Measurements from ENCODE around the gene ANKRD44. TPM values are rescaled to one million over a fixed set of nuclear protein-coding genes. Genes with fewer than 3 reads are reported as not detected.

The ANKRD44 gene
- total RNA-seq, 1 experiment from 2014 or later: 0.68 TPM

- Mint-ChIP-seq H3K27me3 (ENCODE audit: low read depth) (no peaks in the 10 kb centered on the region), H3K27ac (no peak overlapping the region), H3K4me1 (peaks cover 31% of the 10 kb centered on the region), H3K9me3 (peaks cover 4% of the 10 kb centered on the region; the same call in 1 of the 2 replicates), H3K4me3 (no peak overlapping the region), H3K36me3 (no peaks in the 10 kb centered on the region)
- ChIA-PET CTCF (interaction anchor here (0.5 kb wide), 1 partner anchor 9 kb away, joined by 3 read pairs; no protein-coding TSS in a partner anchor), POLR2A (no interaction called here)
- TF ChIP-seq GABPB1 (CRISPR knock-in tag; IDR thresholded peaks at IDR 0.05) (no peak), NR1H2 (CRISPR knock-in tag; IDR thresholded peaks at IDR 0.05) (no peak), FOXK1 (CRISPR knock-in tag; IDR thresholded peaks at IDR 0.05) (no peak), ATF3 (CRISPR knock-in tag; conservative IDR thresholded peaks at IDR 0.05) (no peak), ELF4 (CRISPR knock-in tag; IDR thresholded peaks at IDR 0.05; ENCODE audit: low read depth) (no peak), ZNF532 (CRISPR knock-in tag; IDR thresholded peaks at IDR 0.05; ENCODE audit: borderline replicate concordance) (no peak), ZNF396 (CRISPR knock-in tag; IDR thresholded peaks at IDR 0.05; ENCODE audit: borderline replicate concordance) (no peak), ZNF425 (CRISPR knock-in tag; conservative IDR thresholded peaks at IDR 0.05) (no peak)
- ATAC-seq (no peak), DNase-seq (ENCODE audit: low spot score) (no peak)
These were observed 348.7 kb downstream of the ANKRD44 start for GRCh38 chr2:196961889-196962288.

- no peak overlapping the region for H3K27ac Mint-ChIP-seq
- H3K4me1 Mint-ChIP-seq: peaks cover 32% of the 10 kb centered on the region
- no peak overlapping the region for H3K4me3 Mint-ChIP-seq
- no peaks in the 10 kb centered on the region for H3K36me3 Mint-ChIP-seq
- ATAC-seq: no peak
- H3K27me3 Mint-ChIP-seq (ENCODE audit: low read depth): no peaks in the 10 kb centered on the region
- POLR2A ChIA-PET: no interaction called here
- no peak for DNase-seq (ENCODE audit: low spot score)
- H3K9me3 Mint-ChIP-seq: peaks cover 4% of the 10 kb centered on the region; the same call in 1 of the 2 replicates
- CTCF ChIA-PET: no interaction called here
- TF ChIP-seq NR3C1 (CRISPR knock-in tag; conservative IDR thresholded peaks at IDR 0.05; ENCODE audit: low read depth) (no peak), EMX1 (CRISPR knock-in tag; IDR thresholded peaks at IDR 0.05) (no peak), ZNF396 (CRISPR knock-in tag; IDR thresholded peaks at IDR 0.05; ENCODE audit: borderline replicate concordance) (no peak), FOXJ3 (CRISPR knock-in tag; IDR thresholded peaks at IDR 0.05; ENCODE audit: borderline replicate concordance) (no peak), HMGXB4 (CRISPR knock-in tag; IDR thresholded peaks at IDR 0.05) (no peak), ETV6 (CRISPR knock-in tag; IDR thresholded peaks at IDR 0.05) (no peak), CREM (CRISPR knock-in tag; IDR thresholded peaks at IDR 0.05) (no peak), HMGA2 (CRISPR knock-in tag; IDR thresholded peaks at IDR 0.05) (no peak), TCF7 (CRISPR knock-in tag; IDR thresholded peaks at IDR 0.05; ENCODE audit: low read depth) (no peak), ZNF281 (CRISPR knock-in tag; IDR thresholded peaks at IDR 0.05) (no peak), CTCF (IDR thresholded peaks at IDR 0.05) (no peak), ZNF121 (CRISPR knock-in tag; IDR thresholded peaks at IDR 0.05) (no peak), ATF1 (CRISPR knock-in tag; IDR thresholded peaks at IDR 0.05) (no peak), IRF1 (CRISPR knock-in tag; IDR thresholded peaks at IDR 0.05) (no peak), TEAD1 (CRISPR knock-in tag; IDR thresholded peaks at IDR 0.05) (no peak)
These were observed 350.7 kb downstream of the ANKRD44 start for GRCh38 chr2:196959734-196960338.
